Muscle layer of colon (tissue), 2 donors: ENCODE measurements around the gene SLC25A29.

ENCODE experiments used
- H3K27ac ChIP-seq: one replicate; pipeline ENCODE4 v1.7.0; 2013; ENCODE audit warnings: low read depth, mild to moderate bottlenecking, low read length, moderate library complexity
- H3K27me3 ChIP-seq, 2 donors: one replicate each; pipeline ENCODE4 v1.7.0; 2013; ENCODE audit warnings: low read length in 2 of 2, mild to moderate bottlenecking in 2 of 2; ENCODE audit not compliant: insufficient read depth in 2 of 2, control insufficient read depth in 1 of 2
- H3K36me3 ChIP-seq: one replicate; pipeline ENCODE4 v1.7.0; 2013; ENCODE audit warnings: mild to moderate bottlenecking, low read length; ENCODE audit not compliant: insufficient read depth
- H3K4me1 ChIP-seq: one replicate; pipeline ENCODE4 v1.7.0; 2013; ENCODE audit warnings: mild to moderate bottlenecking, low read length; ENCODE audit not compliant: insufficient read depth
- H3K4me3 ChIP-seq, 2 donors: one replicate each; pipeline ENCODE4 v1.7.0; 2013; ENCODE audit warnings: low read length in 2 of 2, low read depth in 1 of 2, mild to moderate bottlenecking in 1 of 2, moderate library complexity in 1 of 2
- H3K9ac ChIP-seq: one replicate; pipeline ENCODE4 v1.7.0; 2013; ENCODE audit warnings: low read length
- H3K9me3 ChIP-seq: one replicate; pipeline ENCODE4 v1.7.0; 2013; ENCODE audit warnings: mild to moderate bottlenecking, low read length
- donor health status: abdominal sarcoma.
- donor health status: Adenocarcinoma of cecum.

SLC25A29 gene

DNA sequence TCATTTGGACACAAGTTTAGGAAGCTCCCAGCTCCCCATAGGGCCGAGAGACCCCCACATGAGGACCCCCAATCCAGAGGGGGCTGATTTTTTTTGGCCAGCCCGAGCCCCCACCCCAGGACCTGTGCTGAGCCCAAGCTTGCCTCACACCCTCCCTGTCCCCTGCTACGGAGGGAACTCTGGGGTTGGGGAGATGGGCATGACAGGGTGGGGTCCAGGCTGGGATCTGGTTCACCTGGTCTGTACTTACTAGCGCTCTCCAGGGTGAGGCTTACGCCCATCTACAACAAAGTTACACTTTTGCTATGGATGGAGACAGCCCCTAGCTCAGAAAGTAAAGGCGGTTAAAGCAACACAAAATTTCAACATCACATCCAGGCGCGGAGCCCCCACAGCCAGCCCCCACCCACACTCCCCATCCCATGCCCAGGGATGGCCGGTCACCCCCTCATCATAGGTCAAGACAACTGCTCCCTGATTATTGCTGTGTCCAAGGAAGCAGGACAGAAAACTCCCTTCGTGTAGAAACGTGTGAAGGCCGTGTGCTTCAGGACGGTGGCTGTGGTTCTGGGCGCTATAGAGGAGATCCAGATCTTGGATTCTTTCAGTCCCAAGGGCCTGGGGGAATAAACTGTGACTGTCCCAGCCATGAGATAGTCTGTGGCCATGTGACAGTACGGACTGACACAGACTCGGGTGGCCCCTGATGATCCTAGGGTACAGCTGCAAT, 10.7 kb downstream of the SLC25A29 start:
- no peak overlapping the region for H3K9ac ChIP-seq
- no peaks in the 10 kb centered on the region for H3K27me3 ChIP-seq
- H3K9me3 ChIP-seq = no peaks in the 10 kb centered on the region
- H3K4me3 ChIP-seq = no peak overlapping the region
- peaks cover 8% of the 10 kb centered on the region for H3K36me3 ChIP-seq
- H3K27ac ChIP-seq = no peak overlapping the region
- H3K4me1 ChIP-seq = peaks cover 28% of the 10 kb centered on the region

DNA sequence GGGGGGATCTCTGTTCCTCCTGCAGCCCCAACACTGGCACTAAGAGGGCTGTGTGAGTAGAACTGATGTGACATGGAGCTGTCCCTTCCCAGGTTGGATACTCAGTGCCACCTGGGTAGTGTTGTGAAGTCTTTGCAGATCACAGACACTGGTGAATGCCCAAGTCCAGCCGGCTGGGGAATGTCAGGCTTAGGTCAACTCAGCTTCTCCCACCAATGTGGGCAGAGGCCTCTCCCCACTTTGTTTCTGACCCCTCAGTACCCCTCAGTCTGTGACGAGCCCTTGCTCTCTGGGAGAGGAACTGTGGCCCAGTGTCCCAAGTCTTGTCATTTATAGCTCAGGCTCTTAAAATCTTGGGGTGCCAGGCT, 11.3 kb downstream of the SLC25A29 start:
- Histone ChIP-seq H3K9ac (no peak overlapping the region), H3K9me3 (no peaks in the 10 kb centered on the region), H3K4me3 (no peak overlapping the region), H3K27me3 (no peaks in the 10 kb centered on the region), H3K4me1 (peaks cover 28% of the 10 kb centered on the region), H3K36me3 (peaks cover 8% of the 10 kb centered on the region), H3K27ac (no peak overlapping the region)

DNA sequence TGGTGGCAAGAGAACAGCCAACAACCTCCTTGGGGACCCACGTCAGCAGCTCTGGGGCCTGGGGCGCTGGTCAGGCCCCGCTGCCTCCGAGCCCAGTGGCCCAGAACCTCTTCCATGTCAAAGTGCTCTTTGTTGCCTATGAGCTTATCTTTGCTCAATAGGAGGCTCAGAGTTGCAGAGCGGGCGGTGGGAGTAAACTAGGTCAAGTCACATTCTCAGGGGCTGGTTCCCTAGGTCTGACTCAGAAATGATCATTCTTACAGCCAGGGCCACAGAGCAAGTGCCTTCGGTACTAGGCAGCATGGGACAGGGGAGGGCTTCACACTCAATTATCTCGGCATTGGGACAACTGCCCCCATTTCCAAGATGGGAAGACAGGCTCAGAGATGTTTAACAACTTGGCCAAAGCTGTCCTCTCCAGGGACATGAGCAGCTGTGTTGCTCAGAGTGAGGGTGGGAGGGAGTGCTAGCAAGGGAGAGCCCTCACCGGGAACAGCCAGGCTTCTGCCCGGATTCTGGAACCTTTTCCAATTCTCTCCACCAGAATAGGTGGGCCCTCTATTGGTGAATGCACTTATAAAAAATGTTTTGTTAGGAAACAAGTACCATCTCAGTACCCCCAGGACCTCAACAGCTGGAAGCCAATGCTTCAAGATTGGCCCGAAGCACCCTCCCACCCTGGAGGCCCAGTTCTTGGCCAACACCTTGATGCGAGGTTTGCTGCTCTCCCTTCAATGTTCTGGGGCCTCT, 11.9 kb downstream of the SLC25A29 start:
- no peak overlapping the region for H3K4me3 ChIP-seq
- no peaks in the 10 kb centered on the region for H3K9me3 ChIP-seq
- H3K27ac ChIP-seq = no peak overlapping the region
- H3K27me3 ChIP-seq = no peaks in the 10 kb centered on the region
- H3K9ac ChIP-seq = no peak overlapping the region
- H3K4me1 ChIP-seq = peaks cover 28% of the 10 kb centered on the region
- H3K36me3 ChIP-seq = peaks cover 8% of the 10 kb centered on the region

DNA sequence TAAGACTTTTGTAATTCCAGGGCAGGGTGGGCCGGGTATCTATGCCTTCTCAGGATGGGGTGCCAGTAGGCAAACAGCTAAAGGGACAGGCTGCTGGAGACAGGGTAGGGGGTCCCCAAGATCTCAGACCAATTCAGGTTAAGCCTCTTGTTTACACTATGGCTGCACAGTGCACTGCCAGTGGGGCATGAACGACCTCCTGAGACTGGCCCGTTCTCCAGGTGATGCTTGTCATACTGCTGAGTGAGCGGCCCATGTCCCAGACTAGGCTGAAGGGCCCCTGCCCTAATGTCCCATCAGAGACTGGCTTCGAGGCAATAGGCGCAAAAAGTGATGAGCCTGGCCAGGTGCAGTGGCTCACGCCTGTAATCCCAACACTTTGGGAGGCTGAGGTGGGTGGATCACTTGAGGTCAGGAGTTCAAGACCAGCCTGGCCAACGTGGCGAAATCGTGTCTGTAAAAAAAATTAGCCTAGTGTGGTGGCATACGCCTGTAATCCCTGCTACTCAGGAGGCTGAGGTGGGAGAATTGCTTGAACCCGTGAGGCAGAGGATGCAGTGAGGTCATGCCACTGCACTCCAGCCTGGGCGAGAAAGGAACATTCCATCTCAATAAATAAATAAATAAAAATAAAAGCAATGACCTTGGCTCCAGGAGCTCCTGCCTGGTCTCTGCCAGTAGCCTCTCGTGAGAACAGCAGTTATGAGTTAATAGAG, 12.6 kb downstream of the SLC25A29 start:
- Histone ChIP-seq H3K4me3 (no peak overlapping the region), H3K9ac (no peak overlapping the region), H3K36me3 (peaks cover 8% of the 10 kb centered on the region), H3K4me1 (peaks cover 26% of the 10 kb centered on the region), H3K27me3 (no peaks in the 10 kb centered on the region), H3K9me3 (no peaks in the 10 kb centered on the region), H3K27ac (no peak overlapping the region)

DNA sequence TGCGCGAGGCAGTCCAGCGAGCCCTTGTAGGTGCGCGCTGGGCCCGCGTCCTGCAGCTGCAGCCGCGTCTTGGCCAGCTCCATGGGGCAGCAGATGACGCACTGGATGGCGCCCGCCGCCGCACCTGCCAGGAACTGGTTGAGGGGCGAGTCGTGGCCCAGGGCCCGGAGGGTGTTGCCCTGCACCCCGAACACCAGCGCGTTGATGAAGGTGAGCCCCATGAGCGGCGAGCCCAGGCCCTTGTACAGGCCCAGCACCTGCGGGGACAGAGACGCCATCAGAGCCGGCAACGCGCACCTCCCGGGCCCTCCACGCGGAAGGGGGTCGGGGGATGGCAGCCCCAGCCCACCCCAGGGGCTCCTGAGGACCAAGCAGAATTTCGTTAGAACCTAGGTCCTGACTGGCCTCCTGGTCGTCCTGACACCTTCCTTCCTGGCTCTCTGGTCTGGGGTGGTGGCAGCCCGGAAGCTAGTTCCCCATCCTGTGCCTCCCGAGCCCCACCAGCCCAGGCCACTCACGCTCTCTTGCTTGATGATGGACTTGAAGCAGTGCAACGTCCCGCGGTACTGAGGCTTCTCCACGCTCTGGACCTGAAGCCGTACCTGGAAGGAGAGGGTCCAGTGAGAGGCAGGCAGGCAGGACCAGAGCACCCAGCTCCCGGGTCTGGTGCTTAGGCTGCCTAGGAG, 13.3 kb downstream of the SLC25A29 start:
- H3K9me3 ChIP-seq = no peaks in the 10 kb centered on the region
- peaks cover 19% of the 10 kb centered on the region for H3K4me1 ChIP-seq

DNA sequence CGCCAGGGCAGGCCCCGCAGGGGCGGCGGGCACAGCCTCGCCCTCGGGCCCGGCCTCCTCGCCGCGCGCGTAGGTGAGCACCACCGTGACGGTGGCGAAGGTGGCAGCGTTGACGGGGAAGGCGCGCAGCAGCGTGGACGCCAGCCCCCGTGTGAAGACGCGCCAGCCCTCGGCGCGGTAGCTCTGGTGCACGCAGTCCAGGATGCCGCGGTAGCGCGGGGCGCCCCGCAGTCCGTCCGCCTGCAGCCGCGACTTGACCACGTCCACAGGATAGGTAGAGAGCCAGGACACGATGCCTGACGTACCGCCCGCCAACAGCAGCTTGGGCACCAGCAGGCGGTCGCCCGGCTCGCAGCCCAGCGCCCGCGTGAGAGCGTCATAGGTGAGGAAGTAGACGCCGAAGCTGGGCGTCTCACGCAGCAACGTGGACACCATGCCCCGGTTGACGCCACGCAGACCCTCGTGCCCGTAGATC, 13.9 kb downstream of the SLC25A29 start:
- Histone ChIP-seq H3K4me3 (no peak overlapping the region), H3K27ac (no peak overlapping the region), H3K27me3 (no peaks in the 10 kb centered on the region), H3K4me1 (peaks cover 13% of the 10 kb centered on the region), H3K36me3 (peaks cover 8% of the 10 kb centered on the region), H3K9ac (no peak overlapping the region), H3K9me3 (no peaks in the 10 kb centered on the region)

More for the DNA sequence above, 13.3 kb downstream of the SLC25A29 start:
- H3K27ac ChIP-seq = no peak overlapping the region
- no peaks in the 10 kb centered on the region for H3K27me3 ChIP-seq
- no peak overlapping the region for H3K9ac ChIP-seq
- H3K36me3 ChIP-seq = peaks cover 8% of the 10 kb centered on the region
- no peak overlapping the region for H3K4me3 ChIP-seq

DNA sequence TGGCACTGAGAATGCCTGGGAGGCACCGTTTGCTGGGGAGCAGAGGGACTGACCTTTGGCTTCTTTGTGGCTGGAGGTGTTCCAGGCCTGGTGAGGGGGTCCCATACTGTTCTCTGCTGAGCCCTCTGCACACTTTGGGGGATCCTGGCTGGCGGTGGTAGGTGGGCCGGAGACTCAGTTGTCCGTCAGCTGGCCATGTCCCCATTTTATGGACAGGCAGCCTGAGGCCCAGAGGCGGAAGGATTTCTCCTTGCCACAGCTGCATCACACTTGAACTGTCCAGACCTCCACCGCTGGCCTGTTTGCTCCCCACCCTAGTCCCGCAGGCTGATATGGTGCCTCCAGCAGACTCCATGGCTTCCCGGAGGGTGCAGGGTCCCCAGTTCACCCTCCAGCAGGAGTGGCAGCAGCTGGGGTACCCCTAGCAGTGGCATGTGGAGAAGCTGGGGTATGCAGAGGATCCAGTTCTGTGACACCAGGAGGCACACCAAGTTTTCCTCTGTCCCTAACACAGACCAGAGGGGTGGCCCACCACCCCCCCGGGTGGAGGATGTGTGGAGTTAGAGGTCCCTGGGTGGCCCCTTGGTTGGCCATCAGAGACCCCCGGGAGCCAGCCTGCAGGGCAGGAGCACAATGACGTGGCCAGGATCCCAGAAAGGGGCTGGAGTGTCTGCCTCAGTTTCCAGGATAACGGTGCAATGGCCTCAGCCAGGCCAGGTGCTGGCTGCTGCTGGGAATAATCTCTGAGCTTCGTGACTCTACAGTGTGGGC, 14.8 kb downstream of the SLC25A29 start:
- no peak overlapping the region for H3K9ac ChIP-seq
- no peaks in the 10 kb centered on the region for H3K27me3 ChIP-seq
- no peak overlapping the region for H3K4me3 ChIP-seq
- H3K9me3 ChIP-seq = no peaks in the 10 kb centered on the region
- H3K36me3 ChIP-seq = peaks cover 8% of the 10 kb centered on the region
- peaks cover 4% of the 10 kb centered on the region for H3K4me1 ChIP-seq
- H3K27ac ChIP-seq = no peak overlapping the region

DNA sequence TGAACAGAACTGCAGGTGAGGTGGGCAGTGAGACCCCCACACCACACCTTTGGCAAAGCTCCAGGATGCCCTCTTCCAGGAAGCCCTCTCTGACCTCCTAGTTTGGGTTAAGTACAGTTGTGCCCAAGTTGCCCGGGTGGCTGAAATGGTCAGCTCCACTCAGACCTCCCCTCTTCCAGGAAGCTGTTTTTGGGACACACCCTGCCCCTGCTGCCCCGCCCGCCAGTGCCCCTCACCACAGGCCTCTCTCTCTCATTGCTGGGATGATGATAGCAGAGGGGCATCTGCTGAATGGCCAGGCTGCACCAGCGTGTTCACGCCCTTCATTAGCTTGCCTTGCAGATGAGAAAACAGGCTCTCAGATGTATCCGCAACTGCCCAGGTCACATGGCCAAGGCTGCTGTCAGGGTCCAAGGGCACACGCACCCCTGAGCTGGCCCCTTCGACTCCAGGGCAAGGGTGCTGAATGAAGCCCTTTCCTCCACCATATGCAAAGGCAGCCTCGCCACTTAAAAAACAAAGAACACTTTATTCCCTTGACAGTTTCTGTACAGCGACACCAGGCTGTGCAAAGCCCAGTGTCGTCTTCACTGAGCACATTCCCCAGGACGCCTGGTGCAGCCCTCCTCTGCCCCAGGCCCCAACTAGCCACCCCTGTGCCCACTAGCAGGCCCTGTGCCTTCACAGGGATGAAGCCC, 15.5 kb downstream of the SLC25A29 start:
- no peak overlapping the region for H3K9ac ChIP-seq
- no peak overlapping the region for H3K4me3 ChIP-seq
- H3K36me3 ChIP-seq = peaks cover 8% of the 10 kb centered on the region
- H3K27me3 ChIP-seq = no peaks in the 10 kb centered on the region
- no peaks in the 10 kb centered on the region for H3K9me3 ChIP-seq
- no peak overlapping the region for H3K27ac ChIP-seq
- no peaks in the 10 kb centered on the region for H3K4me1 ChIP-seq

DNA sequence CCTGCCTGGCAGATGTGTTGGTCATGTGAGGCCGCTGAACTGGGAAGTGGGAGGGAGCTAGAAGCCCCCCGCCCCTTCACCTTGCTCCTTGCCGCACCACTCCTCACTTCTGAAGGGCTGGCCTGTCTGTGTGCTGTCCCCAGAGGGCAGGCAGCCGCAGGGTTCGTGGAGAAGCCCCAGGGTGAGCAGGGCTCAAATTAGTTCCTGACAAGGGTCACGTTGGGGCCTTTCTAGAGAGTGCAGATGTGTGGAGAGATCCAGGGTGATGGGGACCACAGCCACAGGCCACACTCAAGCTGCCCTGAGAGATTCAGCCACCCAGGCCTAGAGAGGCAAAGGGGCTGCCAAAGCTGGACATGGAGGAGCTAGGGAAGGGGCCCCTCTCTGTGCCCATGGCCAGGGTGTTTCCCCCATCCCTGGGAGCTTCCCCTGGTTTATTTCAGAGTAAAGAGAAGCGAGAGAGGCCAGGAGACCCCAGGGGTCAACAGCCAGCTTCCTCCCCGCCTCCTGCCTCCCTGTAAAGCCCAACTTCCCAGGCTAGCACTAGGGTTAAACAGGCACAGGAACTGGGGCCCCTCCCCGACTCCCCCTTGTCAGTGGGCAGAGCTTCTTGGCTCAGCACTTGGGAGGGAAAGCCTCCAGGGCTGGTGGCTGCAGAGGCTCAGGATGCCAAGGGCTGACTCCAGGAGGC, 16.2 kb downstream of the SLC25A29 start:
- H3K36me3 ChIP-seq = peaks cover 8% of the 10 kb centered on the region
- H3K27me3 ChIP-seq = no peaks in the 10 kb centered on the region
- no peaks in the 10 kb centered on the region for H3K9me3 ChIP-seq
- no peaks in the 10 kb centered on the region for H3K4me1 ChIP-seq
- no peak overlapping the region for H3K4me3 ChIP-seq
- no peak overlapping the region for H3K9ac ChIP-seq
- no peak overlapping the region for H3K27ac ChIP-seq
